SK-N-SH (cell line): ENCODE data around the gene FANCM. TPM values are rescaled to one million over a fixed set of nuclear protein-coding genes. Genes with fewer than 3 reads are reported as not detected.

Experiments used
- CTCF ChIA-PET: fragments of 300-600, 350-600 bp; formaldehyde crosslinking; extraction: SDS; loops from one replicate; lab custom pipeline; 2021; lab: Yijun Ruan, JAX
- POLR2A ChIA-PET: fragments of 350-600 bp; sonication (Branson Sonifier 250); formaldehyde crosslinking; extraction: SDS; loops from one replicate; lab custom pipeline; 2020; ENCODE audit warnings: antibody characterized with exemption, inconsistent platforms; lab: Yijun Ruan, JAX
- DNase-seq: peaks from one replicate; pipeline ENCODE4 v3.0.0; 2012
- H2AFZ ChIP-seq: fragments of 200-600 bp; sonication (generic); 2 replicates; pipeline ENCODE4 v1.8.1; 2016; ENCODE audit warnings: antibody characterized with exemption, mild to moderate bottlenecking, low read depth
- H3F3A ChIP-seq: fragments of 200-600 bp; sonication (generic); replicated peaks from 2 replicates; pipeline ENCODE3; 2016; ENCODE audit warnings: antibody characterized with exemption, mild to moderate bottlenecking; ENCODE audit not compliant: insufficient read depth
- H3K27ac ChIP-seq, 2 experiments: fragments of 200-500 bp in 1 of 2; fragments of 200-600 bp in 1 of 2; sonication (Bioruptor generic) in 1 of 2; sonication (generic), shearing (Covaris generic) in 1 of 2; 2 replicates each; pipeline versions ENCODE4 v1.5.1 to v1.6.1; 2014 to 2016; ENCODE audit warnings: low read depth in 2 of 2, inconsistent platforms in 1 of 2, low read length in 1 of 2, mild to moderate bottlenecking in 1 of 2, mixed read lengths in 1 of 2
- H3K27me3 ChIP-seq: fragments of 200-600 bp; sonication (generic), shearing (Covaris generic); 2 replicates; pipeline ENCODE4 v1.6.1; 2016; ENCODE audit warnings: mixed run types; ENCODE audit not compliant: insufficient read depth
- H3K36me3 ChIP-seq, 2 experiments: fragments of 200-500 bp in 1 of 2; fragments of 200-600 bp in 1 of 2; sonication (Bioruptor generic) in 1 of 2; sonication (generic) in 1 of 2; replicated peaks in 1 of 2; 2 replicates each; pipeline versions ENCODE3 to v1.5.1; 2014 to 2016; ENCODE audit warnings: low read length in 1 of 2, mild to moderate bottlenecking in 1 of 2; ENCODE audit not compliant: insufficient read depth in 2 of 2, control insufficient read depth in 1 of 2
- H3K4me1 ChIP-seq, 2 experiments: fragments of 200-500 bp in 1 of 2; fragments of 200-600 bp in 1 of 2; sonication (Bioruptor generic) in 1 of 2; sonication (generic), shearing (Covaris generic) in 1 of 2; 2 replicates each; pipeline versions ENCODE4 v1.5.1 to v1.6.1; 2014 to 2016; ENCODE audit warnings: low read depth in 1 of 2, low read length in 1 of 2, mixed run types in 1 of 2; ENCODE audit not compliant: insufficient read depth in 2 of 2, control insufficient read depth in 1 of 2
- H3K4me2 ChIP-seq: fragments of 200-600 bp; sonication (generic), shearing (Covaris generic); 2 replicates; pipeline ENCODE4 v1.6.1; 2017; ENCODE audit warnings: mixed run types
- H3K4me3 ChIP-seq, 2 experiments: fragments of 200-500 bp in 1 of 2; fragments of 200-600 bp in 1 of 2; sonication (Bioruptor generic) in 1 of 2; sonication (generic), shearing (Covaris generic) in 1 of 2; 2 replicates each; pipeline versions ENCODE4 v1.5.1 to v1.8.1; 2014 to 2016; ENCODE audit warnings: low read depth in 2 of 2, inconsistent platforms in 1 of 2, low read length in 1 of 2, mild to moderate bottlenecking in 1 of 2, mixed read lengths in 1 of 2, moderate library complexity in 1 of 2
- H3K79me2 ChIP-seq: fragments of 200-600 bp; sonication (generic); 2 replicates; pipeline ENCODE4 v1.8.1; 2017; ENCODE audit warnings: mild to moderate bottlenecking; ENCODE audit not compliant: insufficient read depth
- H3K9ac ChIP-seq: fragments of 200-600 bp; sonication (generic); 2 replicates; pipeline ENCODE4 v1.6.1; 2017; ENCODE audit warnings: mixed run types
- H3K9me2 ChIP-seq: fragments of 200-600 bp; sonication (generic); 2 replicates; pipeline ENCODE4 v1.6.1; 2017; ENCODE audit warnings: mixed run types
- H3K9me3 ChIP-seq: fragments of 200-600 bp; sonication (generic); 2 replicates; pipeline ENCODE4 v1.6.1; 2017; ENCODE audit warnings: mixed run types, mild to moderate bottlenecking, moderate library complexity
- H4K20me1 ChIP-seq: fragments of 200-600 bp; sonication (generic); 2 replicates; pipeline ENCODE4 v1.6.1; 2017; ENCODE audit warnings: mild to moderate bottlenecking, mixed run types; ENCODE audit not compliant: insufficient read depth
- POLR2AphosphoS5 ChIP-seq: IDR thresholded peaks from 2 replicates; pipeline ENCODE4 v1.6.1; 2012; ENCODE audit warnings: low read depth, low read length
- WGBS: methylation state at CpG from one replicate; pipeline ENCODE4 v1.1.6; 2017; ENCODE audit warnings: low lambda C conversion rate; 5-methylcytosine and 5-hydroxymethylcytosine counted together
- polyA plus RNA-seq, 3 experiments: library from polyadenylated mRNA; depleted of rRNA; stranded (reverse); fragments of >200 nt; gene quantifications; 2 replicates each; pipeline ENCODE4 v1.2.3, GENCODE V29; 2012
- small RNA-seq, 7 experiments: library from RNA; depleted of rRNA; stranded (forward); fragments of <200 nt; gene quantifications; one replicate each; pipeline ENCODE3, GENCODE V24; 2012

Gene FANCM
- polyA plus RNA-seq, 1 of the 3 experiments (the other 2 are of a cell fraction), result 0.67 TPM

DNA sequence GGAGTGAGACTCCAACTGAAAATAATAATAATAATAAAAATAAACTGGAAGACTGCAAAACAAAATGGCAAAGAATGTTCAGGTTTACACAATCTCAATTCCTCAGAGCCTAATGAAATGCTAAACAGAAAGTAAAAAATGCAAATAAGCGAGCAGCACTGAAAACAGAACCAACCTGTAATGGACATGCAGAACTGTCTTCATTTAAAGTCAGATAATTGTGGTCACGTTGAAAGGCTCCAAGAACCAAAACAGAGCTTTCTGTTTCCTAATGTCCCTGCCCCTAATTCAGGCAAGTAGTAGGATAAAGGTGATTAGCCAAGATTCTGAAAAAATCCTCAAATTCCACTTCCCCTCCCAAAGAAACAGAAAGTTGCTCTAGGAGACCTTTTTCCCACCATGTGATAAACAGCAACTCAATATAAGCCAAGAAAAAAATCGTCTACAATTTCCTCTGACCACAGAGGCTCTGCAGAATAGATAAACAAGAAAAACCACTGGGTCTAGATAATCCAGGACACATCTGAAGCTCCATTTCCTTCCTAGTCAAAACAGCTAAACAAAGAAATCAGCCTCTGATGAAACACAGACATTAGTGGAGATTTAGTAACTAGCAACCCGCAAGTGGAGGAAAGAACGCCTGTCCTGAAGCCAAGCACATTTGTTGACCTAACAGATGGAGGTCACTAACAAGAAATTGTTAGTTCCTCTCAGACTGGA lies 114.3 kb downstream of the FANCM start:
- no peak for TF ChIP-seq POLR2AphosphoS5
- Histone ChIP-seq H3K36me3 (no peaks in the 10 kb centered on the region), H3K27ac (peak overlapping the region in 1 of 2 experiments; percentile 29; a peak in 1 of 4 replicates), H3K9ac (no peak overlapping the region), H3K9me2 (no peaks in the 10 kb centered on the region), H2AFZ (no peak overlapping the region), H3K4me3 (no peak overlapping the region), H3K4me1 (no peaks in the 10 kb centered on the region; a peak in 3 of 4 replicates), H3K4me2 (peak overlapping the region; percentile 41; the same call in 1 of the 2 replicates), H3K27me3 (no peaks in the 10 kb centered on the region), H3K9me3 (no peaks in the 10 kb centered on the region), H4K20me1 (no peaks in the 10 kb centered on the region), H3K79me2 (peaks cover 79% of the 10 kb centered on the region), H3F3A (no peaks in the 10 kb centered on the region)
- DNase-seq, result no peak
- ChIA-PET POLR2A (no interaction called here), CTCF (no interaction called here)
- WGBS, result 87% methylated on average over 3 of the region's 5 CpGs

Small RNAs within 50 kb of the gene (small RNA-seq; reads per million reads assigned to genes)
- gene RF00151, result 0 reads per million in 7 experiments
- gene SNORD127, result 46.2 to 8,266 (median 429) reads per million in 7 experiments

Other genes with a start within 250 kb of the FANCM start
- gene KLHL28, start 174.0 kb upstream of the FANCM start, polyA plus RNA-seq (2012; rRNA removed), result 0.72 and 1.3 TPM in 2 replicates
- 2.1 and 4.1 TPM in 2 replicates for gene TOGARAM1, start 173.7 kb upstream of the FANCM start, polyA plus RNA-seq (2012; rRNA removed)
- 14.6 and 22.4 TPM in 2 replicates for gene PRPF39, start 51.8 kb upstream of the FANCM start, polyA plus RNA-seq (2012; rRNA removed)
- gene FKBP3, start 1.4 kb upstream of the FANCM start, polyA plus RNA-seq (2012; rRNA removed), result 21.8 and 24.5 TPM in 2 replicates
- gene MIS18BP1, start 117.3 kb downstream of the FANCM start, polyA plus RNA-seq (2012; rRNA removed), result 2.6 and 3.0 TPM in 2 replicates